GM18868 (cell line): ENCODE data around the gene RP2.

ENCODE experiments used
- ATAC-seq: cut with Tn5 transposase; IDR thresholded peaks from one replicate; pipeline ENCODE4 v1.9.1; 2021; ENCODE audit warnings: mild to moderate bottlenecking, moderate library complexity; ENCODE audit not compliant: unreplicated experiment

The RP2 gene

GRCh38 chrX:46916273-46916672, 79.4 kb downstream of the RP2 start:
- no peak for ATAC-seq

DNA sequence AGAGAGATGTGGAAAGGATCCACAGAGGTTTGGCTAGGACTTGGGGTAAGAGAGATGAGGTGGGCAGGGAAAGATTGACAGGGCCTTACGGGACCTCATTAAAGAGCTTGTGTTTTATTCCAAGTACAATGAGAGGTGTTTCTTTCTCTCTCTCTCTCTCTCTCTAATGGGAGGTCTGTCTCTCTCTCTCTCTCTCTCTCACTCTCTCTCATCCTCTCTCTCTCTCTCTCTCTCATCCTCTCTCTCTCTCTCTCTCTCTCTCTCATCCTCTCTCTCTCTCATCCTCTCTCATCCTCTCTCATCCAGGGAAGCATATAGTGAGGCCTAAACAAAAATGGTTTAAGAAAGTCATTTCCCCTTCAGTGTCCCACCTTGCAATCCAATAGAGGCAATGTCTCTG, 80.8 kb downstream of the RP2 start:
- no peak for ATAC-seq

GRCh38 chrX:46918434-46918833, 81.6 kb downstream of the RP2 start:
- ATAC-seq: no peak

DNA sequence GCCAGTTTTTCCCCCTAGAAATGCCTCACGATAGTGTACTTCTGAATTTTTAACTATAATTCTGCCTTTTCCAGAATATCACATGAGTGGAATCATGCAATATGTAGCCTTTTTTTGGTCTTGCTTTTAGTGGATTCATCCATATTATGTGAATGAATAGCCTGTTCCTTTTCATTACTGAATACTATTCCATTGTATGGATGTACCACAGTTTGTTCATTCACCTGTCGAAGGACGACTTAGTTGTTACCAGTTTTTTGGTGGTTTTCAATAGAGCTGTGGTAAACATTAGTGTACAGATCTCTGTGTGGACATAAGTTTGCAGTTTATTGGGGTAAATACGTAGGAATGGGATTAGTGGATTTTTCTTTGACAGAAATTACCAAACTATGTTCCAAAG, 83.4 kb downstream of the RP2 start:
- ATAC-seq: no peak

- ATAC-seq: no peak
These were observed 85.8 kb downstream of the RP2 start for GRCh38 chrX:46922611-46923010.

GRCh38 chrX:46927718-46928117, 90.9 kb downstream of the RP2 start:
- ATAC-seq: no peak

DNA sequence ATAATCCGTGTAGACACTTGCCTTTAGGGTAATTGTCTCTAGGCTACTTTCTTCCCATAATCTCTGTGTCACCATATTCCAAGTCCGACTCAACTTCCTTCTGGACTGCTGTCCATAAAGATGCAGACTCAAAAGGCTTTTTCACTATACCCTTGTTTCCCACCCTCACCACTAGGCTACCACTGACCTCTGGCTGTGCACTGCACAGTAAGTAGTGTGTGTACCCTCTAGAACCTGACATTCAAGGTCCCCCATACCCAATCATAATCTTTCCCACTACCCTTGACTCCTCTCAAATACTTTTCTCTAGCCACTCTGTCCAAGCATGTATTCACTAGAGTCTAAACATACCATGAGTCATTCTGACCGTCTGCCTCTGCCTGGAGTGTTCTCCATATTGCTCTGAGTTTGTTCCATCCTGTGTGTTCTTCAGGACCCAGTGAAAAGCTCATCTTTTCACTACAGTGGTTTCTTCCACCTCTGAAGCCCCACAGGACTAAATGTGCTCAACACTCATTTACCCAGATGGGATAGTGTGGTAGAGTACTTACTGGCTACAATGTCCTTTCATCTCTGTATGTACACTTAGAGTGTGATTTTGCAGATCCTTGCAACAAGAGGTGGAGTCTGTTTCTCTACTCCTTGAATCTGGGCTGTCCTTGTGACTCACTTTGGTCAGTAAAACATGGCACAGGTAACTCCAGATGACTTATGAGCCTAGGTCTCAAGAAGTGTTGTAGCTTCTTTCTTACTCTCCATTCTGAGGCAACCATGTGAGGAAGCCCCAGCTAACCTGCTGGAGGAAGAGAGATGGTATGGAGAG, 92.8 kb downstream of the RP2 start:
- ATAC-seq: no peak
